ENCODE data around the gene RAB31. TPM values are rescaled to one million over a fixed set of nuclear protein-coding genes. Genes with fewer than 3 reads are reported as not detected.

RAB31 gene
- total RNA-seq, 4 donors from 2014 or later: 13.1 to 18.4 (median 16.9) TPM

GRCh38 chr18:9841752-9842151 is 133.7 kb downstream of the RAB31 start:
- DNase-seq: no peak
- H3K4me3 ChIP-seq: no peak overlapping the region
- H3K9me3 ChIP-seq: no peaks in the 10 kb centered on the region
- TF ChIP-seq POLR2A (IDR thresholded peaks at IDR 0.05) (no peak), POLR2AphosphoS5 (IDR thresholded peaks at IDR 0.05) (no peak), EP300 (IDR thresholded peaks at IDR 0.05; ENCODE audit: low read depth) (no peak), CTCF (IDR thresholded peaks at IDR 0.05) (no peak)
- no peaks in the 10 kb centered on the region for H3K27me3 ChIP-seq
- H3K27ac ChIP-seq: peak overlapping the region in 1 of 4 donors; percentile 15
- intact Hi-C loops (cut with DNase I; ENCODE audit: low total_unique reads) (no loop called here), in situ Hi-C loops (cut with MboI; ENCODE audit: low pct_ligation_motif_present in 1 of 4, low pct_unique_long_range_greater_than_20kb in 1 of 4, low sequenced_read_pairs in 3 of 4) (no loop called here)
- WGBS, 2 donors (ENCODE audit: low coverage in 1 of 2): 81 to 95% methylated on average over 2 to 4 of the region's 4 CpGs
- no peaks in the 10 kb centered on the region for H3K36me3 ChIP-seq
- peaks cover 2 to 17% (median 7%) of the 10 kb centered on the region in 4 donors for H3K4me1 ChIP-seq

- no peaks in the 10 kb centered on the region for H3K36me3 ChIP-seq
- whole genome bisulfite sequencing, 2 donors (ENCODE audit: low coverage in 1 of 2): 60 to 95% methylated on average over 1 to 6 of the region's 6 CpGs
- TF ChIP-seq POLR2AphosphoS5 (IDR thresholded peaks at IDR 0.05) (no peak), EP300 (IDR thresholded peaks at IDR 0.05; ENCODE audit: low read depth) (no peak), CTCF (IDR thresholded peaks at IDR 0.05) (no peak), POLR2A (IDR thresholded peaks at IDR 0.05) (no peak)
- DNase-seq: no peak
- in situ Hi-C loops (cut with MboI; ENCODE audit: low pct_ligation_motif_present in 1 of 4, low pct_unique_long_range_greater_than_20kb in 1 of 4, low sequenced_read_pairs in 3 of 4) (no loop called here), intact Hi-C loops (cut with DNase I; ENCODE audit: low total_unique reads) (no loop called here)
- H3K4me1 ChIP-seq: peaks cover 3 to 22% (median 7%) of the 10 kb centered on the region in 4 donors
- H3K27ac ChIP-seq: no peak overlapping the region
- H3K9me3 ChIP-seq: no peaks in the 10 kb centered on the region
- no peak overlapping the region for H3K4me3 ChIP-seq
- H3K27me3 ChIP-seq: no peaks in the 10 kb centered on the region
Observed at GRCh38 chr18:9842448-9842847, 134.3 kb downstream of the RAB31 start.

- WGBS, 2 donors (ENCODE audit: low coverage in 1 of 2): 79 to 81% methylated on average over 2 to 3 of the region's 3 CpGs
- no peak overlapping the region for H3K4me3 ChIP-seq
- no peak overlapping the region for H3K27ac ChIP-seq
- TF ChIP-seq POLR2AphosphoS5 (IDR thresholded peaks at IDR 0.05): no peak
- TF ChIP-seq CTCF (IDR thresholded peaks at IDR 0.05): no peak
- no peak for TF ChIP-seq EP300 (IDR thresholded peaks at IDR 0.05; ENCODE audit: low read depth)
- TF ChIP-seq POLR2A (IDR thresholded peaks at IDR 0.05): no peak
- in situ Hi-C loops (cut with MboI; ENCODE audit: low pct_ligation_motif_present in 1 of 4, low pct_unique_long_range_greater_than_20kb in 1 of 4, low sequenced_read_pairs in 3 of 4) (no loop called here), intact Hi-C loops (cut with DNase I; ENCODE audit: low total_unique reads) (no loop called here)
- H3K36me3 ChIP-seq: no peaks in the 10 kb centered on the region
- no peaks in the 10 kb centered on the region for H3K9me3 ChIP-seq
- no peaks in the 10 kb centered on the region for H3K27me3 ChIP-seq
- no peak for DNase-seq
- peaks cover 0 to 40% (median 21%) of the 10 kb centered on the region in 4 donors for H3K4me1 ChIP-seq
Observed at GRCh38 chr18:9845256-9845655, 137.2 kb downstream of the RAB31 start.

- H3K27me3 ChIP-seq: no peaks in the 10 kb centered on the region
- TF ChIP-seq POLR2AphosphoS5 (IDR thresholded peaks at IDR 0.05): no peak
- TF ChIP-seq EP300 (IDR thresholded peaks at IDR 0.05; ENCODE audit: low read depth): no peak
- TF ChIP-seq CTCF (IDR thresholded peaks at IDR 0.05): no peak
- intact Hi-C loops (cut with DNase I; ENCODE audit: low total_unique reads) (no loop called here), in situ Hi-C loops (cut with MboI; ENCODE audit: low pct_ligation_motif_present in 1 of 4, low pct_unique_long_range_greater_than_20kb in 1 of 4, low sequenced_read_pairs in 3 of 4) (no loop called here)
- 0 to 65% methylated on average over 1 to 10 of the region's 10 CpGs for WGBS, 2 donors (ENCODE audit: low coverage in 1 of 2)
- peak overlapping the region; percentile 29 to 58 (median 46) for H3K27ac ChIP-seq
- H3K36me3 ChIP-seq: no peaks in the 10 kb centered on the region
- H3K4me3 ChIP-seq: no peak overlapping the region
- H3K9me3 ChIP-seq: no peaks in the 10 kb centered on the region
- peaks cover 0 to 45% (median 21%) of the 10 kb centered on the region in 4 donors for H3K4me1 ChIP-seq
- no peak for DNase-seq
Observed at GRCh38 chr18:9846162-9846925, 138.2 kb downstream of the RAB31 start.
